ENCODE results near the gene DENND4B.

- TF ChIP-seq, protein P1, sequence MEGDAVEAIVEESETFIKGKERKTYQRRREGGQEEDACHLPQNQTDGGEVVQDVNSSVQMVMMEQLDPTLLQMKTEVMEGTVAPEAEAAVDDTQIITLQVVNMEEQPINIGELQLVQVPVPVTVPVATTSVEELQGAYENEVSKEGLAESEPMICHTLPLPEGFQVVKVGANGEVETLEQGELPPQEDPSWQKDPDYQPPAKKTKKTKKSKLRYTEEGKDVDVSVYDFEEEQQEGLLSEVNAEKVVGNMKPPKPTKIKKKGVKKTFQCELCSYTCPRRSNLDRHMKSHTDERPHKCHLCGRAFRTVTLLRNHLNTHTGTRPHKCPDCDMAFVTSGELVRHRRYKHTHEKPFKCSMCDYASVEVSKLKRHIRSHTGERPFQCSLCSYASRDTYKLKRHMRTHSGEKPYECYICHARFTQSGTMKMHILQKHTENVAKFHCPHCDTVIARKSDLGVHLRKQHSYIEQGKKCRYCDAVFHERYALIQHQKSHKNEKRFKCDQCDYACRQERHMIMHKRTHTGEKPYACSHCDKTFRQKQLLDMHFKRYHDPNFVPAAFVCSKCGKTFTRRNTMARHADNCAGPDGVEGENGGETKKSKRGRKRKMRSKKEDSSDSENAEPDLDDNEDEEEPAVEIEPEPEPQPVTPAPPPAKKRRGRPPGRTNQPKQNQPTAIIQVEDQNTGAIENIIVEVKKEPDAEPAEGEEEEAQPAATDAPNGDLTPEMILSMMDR (IDR thresholded peaks at IDR 0.05) = no peak
- no peak for TF ChIP-seq POLR2A (IDR thresholded peaks at IDR 0.05)
These were observed 7.4 kb upstream of the DENND4B start for GRCh38 chr1:153953859-153954365.

All from lower leg skin (tissue), 3 donors.